GM18505 (cell line): ENCODE results near the gene DKKL1.
"Not testable (repeated sequence)": the region's sequence is repeated elsewhere in the genome, so short reads cannot be mapped to it uniquely, and the experiment has no call there.

Experiments
- ATAC-seq: cut with Tn5 transposase; IDR thresholded peaks from one replicate; pipeline ENCODE4 v1.9.1; 2021; ENCODE audit not compliant: unreplicated experiment
- POLR2A ChIP-seq: IDR thresholded peaks from 4 replicates; pipeline ENCODE4 v1.6.1; 2011; ENCODE audit warnings: borderline replicate concordance; ENCODE audit not compliant: insufficient read depth, insufficient read length; ENCODE audit errors: extremely low read depth

DKKL1 gene

GRCh38 chr19:49363268-49364082 lies at the start of gene DKKL1:
Gene DKKL1 (plus strand): TSS chr19:49363877. CDS start chr19:49363999, 122 bp downstream.
- ATAC-seq, result peak; percentile 61
- no peak for TF ChIP-seq POLR2A

DNA sequence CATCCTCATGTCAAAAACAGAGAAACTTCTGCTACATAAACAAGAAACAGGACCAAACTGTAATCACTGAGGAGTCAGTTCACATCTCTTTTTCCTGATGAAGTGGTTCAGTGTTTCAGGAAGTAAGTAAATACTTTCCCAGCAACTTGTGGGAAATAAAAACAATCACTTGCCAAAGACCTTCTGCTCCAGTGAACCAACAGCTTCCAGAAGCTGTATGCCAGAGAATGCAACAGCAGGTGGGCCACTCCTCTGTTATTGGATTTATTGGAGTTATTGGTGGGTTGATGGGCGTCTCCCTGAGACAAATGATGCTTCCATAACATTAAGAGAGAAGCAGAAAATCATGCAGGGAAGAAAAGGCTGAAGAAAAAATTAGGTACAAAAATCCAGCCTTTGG lies 48.6 kb upstream of the DKKL1 start:
- ATAC-seq, result no peak

DNA sequence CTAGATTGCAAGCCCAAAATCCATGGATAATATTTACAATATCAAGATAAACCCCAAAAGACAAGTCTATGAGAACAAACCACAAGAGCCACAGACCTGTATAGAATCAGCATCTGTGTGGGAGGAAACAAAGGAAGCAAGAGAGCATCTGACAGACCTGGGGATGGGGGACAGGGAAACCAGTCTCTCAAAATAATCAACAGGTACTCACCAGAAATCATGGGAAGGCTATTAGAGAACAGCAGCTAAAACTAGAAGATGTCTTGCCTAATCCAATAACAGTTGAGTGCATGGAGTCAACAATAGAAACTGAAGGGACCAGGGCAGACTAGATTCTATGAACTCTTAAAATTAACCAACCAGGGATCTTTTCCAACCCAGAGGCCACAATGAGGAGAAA lies 47.4 kb upstream of the DKKL1 start:
- ATAC-seq, result no peak
- TF ChIP-seq POLR2A, result no peak

More for the DNA sequence above, 48.6 kb upstream of the DKKL1 start:
- no peak for TF ChIP-seq POLR2A

GRCh38 chr19:49318296-49318695 lies 45.4 kb upstream of the DKKL1 start:
- no peak for ATAC-seq

GRCh38 chr19:49324801-49325576 lies 38.7 kb upstream of the DKKL1 start, which contains the start of gene SLC6A16:
Gene SLC6A16 (minus strand): TSS chr19:49325191. CDS start chr19:49311347, 13,844 bp downstream.
- TF ChIP-seq POLR2A, result no peak

More at GRCh38 chr19:49318296-49318695, 45.4 kb upstream of the DKKL1 start:
- no peak for TF ChIP-seq POLR2A

DNA sequence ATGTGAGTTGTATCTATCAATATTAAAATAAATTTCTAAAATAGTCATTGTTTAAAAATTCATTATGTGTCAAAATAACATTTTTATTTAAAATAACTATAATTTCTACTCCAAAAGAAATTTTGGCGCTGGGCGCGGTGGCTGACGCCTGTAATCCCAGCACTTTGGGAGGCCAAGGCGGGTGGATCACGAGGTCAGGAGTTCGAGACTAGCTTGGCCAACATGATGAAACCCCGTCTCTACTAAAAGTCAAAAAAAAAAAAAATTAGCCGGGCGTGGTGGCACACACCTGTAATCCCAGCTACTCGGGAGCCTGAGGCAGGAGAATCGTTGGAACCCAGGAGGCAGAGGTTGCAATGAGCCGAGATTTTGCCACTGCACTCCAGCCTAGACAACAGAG lies 37.9 kb upstream of the DKKL1 start:
- ATAC-seq, result not testable (repeated sequence)

More at GRCh38 chr19:49324801-49325576, 38.7 kb upstream of the DKKL1 start, which contains the start of gene SLC6A16:
- ATAC-seq, result no peak

- no peak for TF ChIP-seq POLR2A
- no peak for ATAC-seq
Measured at GRCh38 chr19:49326165-49326704, 37.4 kb upstream of the DKKL1 start.

GRCh38 chr19:49327878-49328544 lies 35.7 kb upstream of the DKKL1 start:
- no peak for TF ChIP-seq POLR2A
- no peak for ATAC-seq

DNA sequence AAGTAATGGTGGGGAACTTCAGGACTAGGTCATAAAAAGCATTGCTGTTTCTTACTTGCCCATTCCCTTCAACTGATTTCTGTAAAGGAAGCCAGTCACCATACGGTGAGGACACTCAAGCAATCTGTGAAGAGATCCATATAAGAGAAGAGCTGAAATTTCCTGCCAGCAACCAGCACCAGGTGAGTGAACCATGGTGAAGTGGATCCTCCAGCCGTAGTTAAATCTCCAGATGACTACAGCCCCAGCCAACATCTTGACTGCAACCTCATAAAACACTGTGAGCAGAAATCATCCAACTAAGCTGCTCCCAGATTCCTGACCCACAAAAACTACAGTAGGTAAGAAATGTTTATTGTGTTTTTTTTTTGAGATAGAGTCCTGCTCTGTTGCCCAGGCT lies 34.9 kb upstream of the DKKL1 start:
- no peak for ATAC-seq
- no peak for TF ChIP-seq POLR2A

GRCh38 chr19:49331187-49331586 lies 32.5 kb upstream of the DKKL1 start:
- not testable (repeated sequence) for ATAC-seq

- ATAC-seq, result no peak
- no peak for TF ChIP-seq POLR2A
Measured at GRCh38 chr19:49331616-49332055, 32.0 kb upstream of the DKKL1 start.

GRCh38 chr19:49332691-49333417 lies 30.8 kb upstream of the DKKL1 start:
- ATAC-seq, result not testable (repeated sequence)

DNA sequence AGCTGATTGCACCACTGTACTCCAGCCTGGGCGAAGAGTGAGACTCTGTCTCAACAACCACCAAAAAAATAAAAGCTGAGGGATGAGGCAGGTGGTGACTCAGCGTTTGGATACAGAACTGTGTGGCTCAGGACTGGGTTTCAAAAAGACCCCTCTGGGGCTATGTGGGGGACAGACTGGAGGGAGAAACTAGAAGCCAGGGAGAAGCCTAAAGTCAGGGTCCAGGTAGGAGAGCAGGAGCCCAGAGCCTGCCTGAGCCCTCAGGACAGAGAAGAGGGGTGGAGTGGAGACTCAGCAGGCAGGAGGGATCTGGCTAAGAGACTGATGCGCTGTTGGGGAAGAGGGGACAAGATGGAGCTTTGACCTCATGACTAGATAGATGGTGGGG lies 30.3 kb upstream of the DKKL1 start:
- peak; percentile 1 for ATAC-seq
- TF ChIP-seq POLR2A, result no peak
